ENCODE measurements around the gene ROR2.

Gene ROR2

GRCh38 chr9:91757782-91758181, 192.2 kb downstream of the ROR2 start:
- DNase-seq (ENCODE audit: low spot score), result no peak
- no peak for TF ChIP-seq CTCF (IDR thresholded peaks at IDR 0.05; ENCODE audit: extremely low read depth, missing control alignments)

- DNase-seq (ENCODE audit: low spot score), result no peak
- TF ChIP-seq CTCF (IDR thresholded peaks at IDR 0.05; ENCODE audit: extremely low read depth, missing control alignments), result no peak
Observed at GRCh38 chr9:91756510-91756780, 193.6 kb downstream of the ROR2 start.

GRCh38 chr9:91755761-91756509, 194.1 kb downstream of the ROR2 start:
- no peak for TF ChIP-seq CTCF (IDR thresholded peaks at IDR 0.05; ENCODE audit: extremely low read depth, missing control alignments)
- DNase-seq (ENCODE audit: low spot score), result no peak

GRCh38 chr9:91753711-91754110, 196.3 kb downstream of the ROR2 start:
- no peak for TF ChIP-seq CTCF (IDR thresholded peaks at IDR 0.05; ENCODE audit: extremely low read depth, missing control alignments)
- DNase-seq (ENCODE audit: low spot score), result no peak

GRCh38 chr9:91751922-91752321, 198.1 kb downstream of the ROR2 start:
- TF ChIP-seq CTCF (IDR thresholded peaks at IDR 0.05; ENCODE audit: extremely low read depth, missing control alignments), result no peak
- DNase-seq (ENCODE audit: low spot score), result no peak

GRCh38 chr9:91750343-91750742, 199.7 kb downstream of the ROR2 start:
- no peak for DNase-seq (ENCODE audit: low spot score)
- no peak for TF ChIP-seq CTCF (IDR thresholded peaks at IDR 0.05; ENCODE audit: extremely low read depth, missing control alignments)

- no peak for DNase-seq (ENCODE audit: low spot score)
- no peak for TF ChIP-seq CTCF (IDR thresholded peaks at IDR 0.05; ENCODE audit: extremely low read depth, missing control alignments)
Observed at GRCh38 chr9:91746904-91747303, 203.1 kb downstream of the ROR2 start.
